SU-DHL-6 (cell line): ENCODE results near the gene ZIC2.

ENCODE experiments used
- EZH2phosphoT487 ChIP-seq: fragments of 200-600 bp; sonication (generic), shearing (Covaris generic); conservative IDR thresholded peaks from 2 replicates; pipeline ENCODE4 v1.6.1; 2018; ENCODE audit warnings: mild to moderate bottlenecking, antibody characterized with exemption, low read length, moderate library complexity, mixed read lengths
- TF ChIP-seq, protein P1 (sequence below): fragments of 200-600 bp; sonication (generic); IDR thresholded peaks from one replicate; pipeline ENCODE4 v1.5.1; 2017; ENCODE audit warnings: antibody characterized with exemption, mild to moderate bottlenecking, low read length, moderate library complexity; ENCODE audit not compliant: insufficient read depth, poor library complexity, severe bottlenecking

- TF ChIP-seq, protein P1, sequence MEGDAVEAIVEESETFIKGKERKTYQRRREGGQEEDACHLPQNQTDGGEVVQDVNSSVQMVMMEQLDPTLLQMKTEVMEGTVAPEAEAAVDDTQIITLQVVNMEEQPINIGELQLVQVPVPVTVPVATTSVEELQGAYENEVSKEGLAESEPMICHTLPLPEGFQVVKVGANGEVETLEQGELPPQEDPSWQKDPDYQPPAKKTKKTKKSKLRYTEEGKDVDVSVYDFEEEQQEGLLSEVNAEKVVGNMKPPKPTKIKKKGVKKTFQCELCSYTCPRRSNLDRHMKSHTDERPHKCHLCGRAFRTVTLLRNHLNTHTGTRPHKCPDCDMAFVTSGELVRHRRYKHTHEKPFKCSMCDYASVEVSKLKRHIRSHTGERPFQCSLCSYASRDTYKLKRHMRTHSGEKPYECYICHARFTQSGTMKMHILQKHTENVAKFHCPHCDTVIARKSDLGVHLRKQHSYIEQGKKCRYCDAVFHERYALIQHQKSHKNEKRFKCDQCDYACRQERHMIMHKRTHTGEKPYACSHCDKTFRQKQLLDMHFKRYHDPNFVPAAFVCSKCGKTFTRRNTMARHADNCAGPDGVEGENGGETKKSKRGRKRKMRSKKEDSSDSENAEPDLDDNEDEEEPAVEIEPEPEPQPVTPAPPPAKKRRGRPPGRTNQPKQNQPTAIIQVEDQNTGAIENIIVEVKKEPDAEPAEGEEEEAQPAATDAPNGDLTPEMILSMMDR = no peak
- TF ChIP-seq EZH2phosphoT487 = no peak
These were observed 45.8 kb upstream of the ZIC2 start for GRCh38 chr13:99935772-99936171.
